Hematopoietic multipotent progenitor cell treated with erythropoietin and hydrocortisone succinate and interleukin-3 and kit ligand, for 15 days (in vitro differentiated cells): ENCODE measurements around the gene WDR86.

Experiments
- DNase-seq: peaks from one replicate; pipeline ENCODE4 v3.0.0-alpha.2; 2015; ENCODE audit warnings: low spot score

The WDR86 gene

DNA sequence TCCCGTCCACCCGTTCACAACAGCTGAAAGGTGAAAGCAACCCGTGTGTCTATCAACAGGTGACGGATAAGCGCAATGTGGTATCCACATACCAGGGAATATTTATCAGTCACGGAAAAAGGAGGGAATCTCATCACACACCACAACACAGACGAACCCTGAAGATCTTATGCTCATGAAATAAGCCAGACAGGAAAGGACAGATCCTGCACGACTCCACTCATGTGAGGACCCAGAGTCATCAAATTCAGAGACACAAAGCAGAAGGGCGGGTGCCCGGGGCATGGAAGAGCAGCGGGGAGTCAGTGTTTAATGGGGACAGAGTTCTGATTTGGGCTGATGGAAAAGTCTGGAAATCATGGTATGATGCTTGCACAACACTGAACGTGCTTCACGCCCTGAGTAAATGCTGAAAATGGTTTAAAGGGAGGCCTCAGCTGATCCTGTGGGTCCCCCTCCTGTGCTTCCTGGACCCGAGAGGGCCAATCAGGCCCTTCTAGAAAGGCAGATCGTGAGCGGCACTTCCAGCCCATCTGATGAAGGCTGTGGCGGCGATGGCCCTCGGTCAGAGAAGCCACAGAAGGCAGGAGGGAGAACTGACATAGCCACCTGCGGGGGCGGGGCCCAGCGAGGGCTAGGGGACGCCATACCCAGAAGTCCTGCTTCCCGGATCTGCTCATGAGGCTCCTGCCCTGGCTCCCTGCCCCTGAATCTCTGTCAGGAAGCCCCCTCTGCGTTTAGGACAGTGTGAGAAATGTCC is 19.1 kb downstream of the WDR86 start:
- no peak for DNase-seq

DNA sequence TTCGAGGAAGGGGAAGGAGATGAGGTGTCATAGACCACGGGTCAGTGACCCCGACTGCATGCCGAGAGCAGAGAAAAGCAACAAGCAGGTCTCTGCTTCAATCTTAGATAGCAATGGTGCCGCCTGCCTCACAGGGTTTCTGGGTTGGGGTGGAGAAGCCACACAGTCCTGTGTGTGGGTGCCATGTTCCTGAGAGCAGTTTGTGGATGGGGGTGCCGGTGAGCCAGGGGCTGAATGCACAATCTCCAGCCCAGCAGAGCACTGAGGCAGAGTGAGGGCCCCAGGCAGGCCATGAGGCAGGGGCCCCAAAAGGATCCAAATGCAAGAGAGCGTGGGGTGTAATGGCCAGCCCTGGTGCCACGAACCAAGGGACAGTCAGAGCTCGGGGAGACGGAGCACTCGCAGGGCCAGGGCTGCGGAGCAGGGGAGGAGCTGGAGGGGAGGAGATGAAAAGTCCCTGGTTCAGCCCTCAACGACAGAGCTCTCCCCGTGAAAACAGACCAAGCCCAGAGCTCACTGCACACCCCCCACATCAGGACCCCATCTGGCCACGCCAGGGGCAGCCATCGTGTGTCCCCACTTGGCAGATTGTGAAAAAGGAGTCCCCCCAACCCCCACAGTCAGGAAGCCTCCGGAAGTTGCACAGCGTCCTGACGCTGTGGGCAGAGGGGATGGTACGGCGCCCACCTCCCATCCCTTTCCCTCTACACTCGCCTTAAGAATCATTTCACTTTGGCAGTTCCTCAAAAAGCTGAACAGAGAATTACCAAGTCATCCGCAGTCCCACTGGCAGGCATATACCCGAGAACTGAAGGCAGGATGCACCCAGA is 19.9 kb downstream of the WDR86 start:
- no peak for DNase-seq

- no peak for DNase-seq
These were observed 20.6 kb downstream of the WDR86 start for GRCh38 chr7:151389096-151389767.

DNA sequence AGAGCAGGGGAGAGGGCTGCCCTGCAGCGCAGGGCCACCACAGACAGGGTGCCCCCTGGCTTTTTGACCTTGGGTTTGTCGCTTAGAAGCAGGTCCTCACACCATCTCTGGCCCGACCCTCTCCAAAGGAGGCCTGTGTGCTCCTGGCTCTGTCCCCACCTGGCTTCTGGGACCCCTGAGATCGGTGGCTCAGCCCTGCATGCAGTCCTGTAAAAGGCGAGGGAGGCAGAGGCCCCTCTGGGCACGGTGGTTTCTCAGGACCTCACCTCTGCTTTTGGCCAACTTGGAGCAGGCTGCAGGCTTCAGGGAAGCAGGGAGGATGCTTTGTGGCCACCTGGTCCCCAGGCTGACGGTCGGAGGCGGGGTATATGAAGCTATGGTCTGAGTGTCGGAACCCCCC is 21.4 kb downstream of the WDR86 start:
- no peak for DNase-seq

- no peak for DNase-seq
These were observed 21.9 kb downstream of the WDR86 start for GRCh38 chr7:151388007-151388297.

DNA sequence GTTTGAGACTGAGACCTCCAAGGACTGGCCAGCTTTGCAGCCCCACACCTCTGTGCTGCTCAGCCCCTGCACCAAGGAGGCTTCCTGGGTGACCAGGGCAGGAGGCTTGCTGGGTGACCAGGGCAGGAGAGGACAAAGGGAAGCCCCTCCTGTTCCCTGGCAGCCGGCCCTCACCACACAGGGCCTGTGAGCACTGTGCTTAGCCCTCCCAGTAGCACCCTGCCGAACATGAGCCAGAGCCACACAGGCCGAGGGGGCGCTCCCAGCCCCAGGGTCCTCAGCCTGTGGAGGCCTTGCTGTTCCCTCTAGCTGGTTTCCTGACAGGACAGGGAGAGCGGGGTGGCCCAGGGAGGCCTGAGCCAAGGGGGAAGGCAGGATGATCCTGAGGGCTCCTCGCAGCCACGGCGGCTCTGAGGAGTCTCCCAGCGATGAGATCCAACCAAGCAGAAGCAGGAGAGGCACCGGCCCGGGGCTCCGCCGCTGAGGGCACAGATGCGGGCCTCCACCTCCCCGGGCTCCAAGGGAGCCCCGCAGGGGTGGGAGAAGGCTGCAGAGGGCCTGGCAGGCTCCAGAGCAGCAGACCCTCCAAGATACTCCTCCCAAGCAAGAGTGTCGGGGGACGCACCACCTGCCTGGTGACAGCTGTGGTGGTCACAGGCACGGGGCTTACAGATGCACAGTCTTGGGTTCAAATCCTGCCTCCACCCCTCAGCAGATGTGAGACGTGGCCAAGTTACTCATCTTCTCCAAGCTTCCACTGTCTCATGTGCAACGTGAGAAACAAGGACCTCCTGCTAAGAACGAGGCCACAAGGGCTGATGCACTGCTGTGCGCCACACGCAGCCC is 22.5 kb downstream of the WDR86 start:
- DNase-seq, result no peak

DNA sequence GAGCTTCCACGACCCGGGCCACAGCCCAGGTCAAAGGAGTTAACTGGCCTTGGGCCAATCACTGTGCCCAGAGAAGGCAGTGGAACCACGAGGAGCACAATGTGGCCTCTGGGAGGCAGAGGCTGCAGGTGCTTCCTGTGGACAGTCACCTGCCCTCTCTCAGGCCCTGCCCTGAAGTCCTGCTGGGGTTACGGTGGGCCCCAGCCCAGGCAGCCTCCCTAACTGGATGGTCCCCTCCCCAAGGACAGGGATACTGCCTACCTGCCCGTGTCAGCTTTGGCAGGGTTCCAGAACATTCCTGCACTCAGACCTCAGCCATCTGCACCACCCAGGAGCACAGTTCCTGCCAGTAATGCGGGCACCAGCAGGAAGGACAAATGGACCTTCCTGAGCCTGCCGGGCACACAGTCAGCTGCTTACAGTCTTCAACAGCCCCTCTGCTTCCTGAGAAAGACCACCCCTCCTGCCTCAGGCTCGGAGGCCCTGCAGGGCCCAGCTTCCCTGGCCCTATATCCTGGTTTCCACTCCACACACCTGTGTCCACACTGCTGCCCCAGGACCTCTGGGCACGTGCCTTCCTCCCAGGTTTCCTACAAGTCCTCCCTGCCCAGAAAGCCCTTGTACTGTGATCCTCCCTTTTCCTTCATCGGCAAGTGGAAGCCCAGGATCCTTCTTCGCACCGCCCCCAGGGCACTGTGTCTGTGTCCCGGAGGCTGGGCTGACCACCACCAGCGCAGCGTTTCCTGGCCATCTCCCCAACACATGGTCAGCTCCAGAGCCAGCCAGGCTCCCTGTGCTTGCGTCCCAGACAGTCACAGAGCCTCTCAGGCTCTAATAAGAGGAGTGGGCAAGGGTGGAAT is 23.3 kb downstream of the WDR86 start:
- DNase-seq, result no peak

DNA sequence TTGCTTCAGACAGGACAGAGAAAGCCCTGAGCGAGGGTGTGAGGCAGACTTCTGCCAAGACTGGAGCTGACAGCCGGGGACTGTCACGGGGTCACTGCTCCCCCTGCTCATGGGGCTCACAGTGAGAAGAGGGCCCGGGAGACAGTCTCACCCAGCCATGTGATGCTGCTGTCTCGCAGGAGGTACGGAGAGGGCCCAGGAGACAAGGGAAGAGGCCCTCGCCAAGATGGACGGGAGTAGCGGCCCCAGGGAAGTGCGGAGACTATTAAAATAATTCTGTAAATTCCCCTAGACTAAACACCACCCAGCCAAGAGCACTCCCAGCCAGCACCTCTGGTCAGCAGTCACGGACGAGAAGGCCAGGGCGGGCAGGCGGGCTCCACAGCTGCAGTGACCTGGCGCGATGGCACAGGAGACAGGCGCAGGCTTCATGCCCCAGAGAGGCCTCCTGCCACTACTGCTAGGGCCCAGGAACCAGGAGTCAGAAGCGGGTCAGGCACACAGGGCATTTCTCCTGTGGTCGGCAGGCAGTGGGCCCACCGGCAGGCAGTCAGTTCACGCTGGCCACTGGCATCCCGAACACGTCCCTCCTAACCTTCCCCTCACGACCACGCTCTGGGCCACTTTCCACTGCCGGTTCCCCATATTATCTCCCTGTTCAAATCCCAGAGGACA is 24.1 kb downstream of the WDR86 start:
- DNase-seq, result no peak

- DNase-seq, result no peak
These were observed 24.8 kb downstream of the WDR86 start for GRCh38 chr7:151384776-151385625.

DNA sequence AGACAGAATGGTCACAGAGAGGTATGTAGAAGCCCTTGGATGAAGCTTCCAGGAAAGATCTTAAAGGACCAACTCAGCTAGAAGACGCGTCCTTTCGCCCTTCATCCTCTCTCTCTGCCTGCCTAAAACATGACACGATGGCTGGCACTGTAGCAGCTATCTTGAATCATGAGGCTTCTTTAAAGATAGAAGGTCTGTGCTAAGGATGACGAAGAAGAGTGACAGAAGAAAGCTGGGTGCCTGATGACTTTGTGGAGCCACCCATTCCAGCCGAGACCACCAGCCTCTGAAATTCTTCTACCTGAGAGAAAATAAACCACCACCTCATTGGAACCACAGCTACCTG is 25.5 kb downstream of the WDR86 start:
- DNase-seq, result no peak

- DNase-seq, result no peak
These were observed 26.0 kb downstream of the WDR86 start for GRCh38 chr7:151383638-151384351.

- no peak for DNase-seq
These were observed 27.6 kb downstream of the WDR86 start for GRCh38 chr7:151382079-151382885.

DNA sequence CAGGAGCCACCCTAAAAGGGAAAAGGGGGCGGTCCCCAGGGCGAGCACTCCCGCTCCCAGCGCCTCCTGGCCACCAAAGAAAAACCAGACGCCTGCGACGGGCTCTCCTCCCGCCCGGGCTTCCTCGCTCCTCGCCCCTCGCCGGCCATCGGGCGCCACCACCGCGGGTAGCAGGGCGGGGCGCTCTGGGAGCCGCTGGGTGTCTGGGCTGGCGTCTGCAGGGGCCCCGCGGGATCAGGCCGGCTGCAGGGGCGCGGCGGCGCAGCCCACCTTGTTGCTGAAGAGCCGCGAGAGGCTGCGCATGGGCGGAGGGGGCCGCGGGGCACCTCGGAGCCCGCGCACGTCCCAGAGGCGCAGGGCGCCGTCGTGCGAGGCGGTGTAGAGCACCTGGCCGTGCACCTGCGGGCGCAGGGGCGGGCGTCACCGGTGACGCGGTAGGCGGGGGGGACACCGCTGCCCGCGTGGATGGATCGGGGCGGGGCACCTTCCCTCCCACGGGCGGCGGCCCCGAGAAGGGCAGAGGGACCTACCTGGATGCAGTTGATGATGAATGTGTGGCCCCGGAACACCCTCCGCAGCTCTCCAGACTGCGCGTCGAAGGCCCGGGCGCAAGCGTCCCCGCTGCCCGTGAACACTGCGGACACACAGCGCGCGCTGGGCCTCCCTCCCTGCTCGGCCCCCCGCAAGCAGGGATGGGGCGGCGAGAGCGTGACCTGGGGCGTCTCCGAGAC is 28.3 kb downstream of the WDR86 start:
- no peak for DNase-seq

GRCh38 chr7:151381098-151381347 is 28.8 kb downstream of the WDR86 start:
- no peak for DNase-seq

GRCh38 chr7:151380199-151381097 is 29.4 kb downstream of the WDR86 start:
- no peak for DNase-seq

- no peak for DNase-seq
These were observed 30.2 kb downstream of the WDR86 start for GRCh38 chr7:151379534-151380198.
